Neuron (in vitro differentiated cells): ENCODE data around the gene PTPRK.

Experiments
- H2AFZ ChIP-seq: one replicate; pipeline ENCODE4 v1.6.1; 2013; ENCODE audit warnings: low read depth, mild to moderate bottlenecking, inconsistent platforms, low read length, moderate library complexity
- H3K27me3 ChIP-seq: one replicate; pipeline ENCODE4 v1.6.1; 2013; ENCODE audit warnings: low read length; ENCODE audit not compliant: insufficient read depth
- H3K36me3 ChIP-seq: one replicate; pipeline ENCODE4 v1.6.1; 2013; ENCODE audit warnings: low read length; ENCODE audit not compliant: insufficient read depth
- H3K4me1 ChIP-seq: one replicate; pipeline ENCODE4 v1.6.1; 2013; ENCODE audit warnings: low read length; ENCODE audit not compliant: insufficient read depth
- H3K4me3 ChIP-seq: 2 replicates; pipeline ENCODE4 v1.5.1; 2013; ENCODE audit warnings: mild to moderate bottlenecking, low read length, moderate library complexity
- H3K9me3 ChIP-seq: one replicate; pipeline ENCODE4 v1.6.1; 2013; ENCODE audit warnings: low read length

The PTPRK gene

DNA sequence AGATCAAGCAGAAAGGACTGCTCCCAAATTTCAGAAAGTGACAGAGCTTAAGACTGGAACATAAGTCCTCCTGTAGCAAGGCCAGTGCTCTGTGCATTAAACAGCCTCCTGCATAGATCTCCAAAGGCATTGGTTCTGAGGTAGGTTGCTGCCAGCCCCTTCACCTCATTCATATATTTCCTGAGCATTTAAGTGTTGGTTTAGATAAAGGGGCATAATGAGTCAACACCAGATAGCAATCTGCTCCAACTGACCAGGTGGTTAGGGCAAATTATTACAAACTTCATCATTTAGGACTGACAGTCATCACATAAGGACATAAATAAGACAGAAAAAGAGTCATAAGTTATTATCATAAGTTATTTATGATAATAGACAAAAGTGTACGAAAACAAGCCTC, 10.7 kb downstream of the PTPRK start:
- Histone ChIP-seq H3K9me3 (no peaks in the 10 kb centered on the region), H2AFZ (no peak overlapping the region), H3K36me3 (no peaks in the 10 kb centered on the region), H3K27me3 (no peaks in the 10 kb centered on the region), H3K4me1 (peaks cover 2% of the 10 kb centered on the region), H3K4me3 (no peak overlapping the region)

GRCh38 chr6:128508588-128509296, 11.7 kb downstream of the PTPRK start:
- H3K27me3 ChIP-seq, result no peaks in the 10 kb centered on the region
- H2AFZ ChIP-seq, result no peak overlapping the region
- no peaks in the 10 kb centered on the region for H3K9me3 ChIP-seq
- peaks cover 2% of the 10 kb centered on the region for H3K4me1 ChIP-seq
- H3K36me3 ChIP-seq, result no peaks in the 10 kb centered on the region
- no peak overlapping the region for H3K4me3 ChIP-seq

GRCh38 chr6:128507337-128508310, 12.8 kb downstream of the PTPRK start:
- no peak overlapping the region for H2AFZ ChIP-seq
- H3K36me3 ChIP-seq, result no peaks in the 10 kb centered on the region
- H3K4me1 ChIP-seq, result peaks cover 2% of the 10 kb centered on the region
- no peaks in the 10 kb centered on the region for H3K9me3 ChIP-seq
- no peaks in the 10 kb centered on the region for H3K27me3 ChIP-seq
- H3K4me3 ChIP-seq, result no peak overlapping the region

GRCh38 chr6:128505603-128506002, 14.8 kb downstream of the PTPRK start:
- Histone ChIP-seq H3K4me1 (peaks cover 2% of the 10 kb centered on the region), H3K4me3 (no peak overlapping the region), H3K9me3 (no peaks in the 10 kb centered on the region), H2AFZ (no peak overlapping the region), H3K27me3 (no peaks in the 10 kb centered on the region), H3K36me3 (peaks cover 2% of the 10 kb centered on the region)

DNA sequence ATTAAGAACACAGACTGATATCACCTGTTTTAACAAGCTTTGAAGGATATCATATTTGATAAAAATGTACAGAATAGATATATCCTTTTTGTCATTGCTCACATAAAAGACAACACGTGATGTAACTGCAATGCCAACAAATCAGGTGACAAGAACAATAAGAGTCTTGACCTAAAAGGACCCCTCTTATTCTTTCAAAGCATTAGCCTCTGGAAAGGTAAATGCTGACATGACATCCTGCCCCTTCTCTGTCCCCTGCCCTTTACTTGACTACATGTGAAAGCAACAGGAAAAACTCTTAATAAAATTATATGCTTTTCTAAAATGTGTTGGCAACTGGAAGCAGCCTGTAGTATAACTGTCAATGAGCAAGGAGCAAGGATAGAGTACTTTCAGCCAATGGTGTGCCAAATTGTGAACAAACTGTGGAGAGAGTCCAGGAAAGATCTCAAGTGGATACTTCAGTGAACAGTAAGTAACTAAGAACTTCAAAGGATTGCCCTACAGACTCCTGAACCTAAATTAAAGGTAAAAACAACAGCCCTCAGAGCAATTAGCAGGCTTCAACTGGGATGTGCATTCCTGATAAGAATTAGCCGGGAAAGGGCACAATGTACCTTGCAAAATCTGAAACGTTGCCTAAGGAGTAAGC, 16.3 kb downstream of the PTPRK start:
- Histone ChIP-seq H3K4me3 (no peak overlapping the region), H2AFZ (no peak overlapping the region), H3K4me1 (peaks cover 2% of the 10 kb centered on the region), H3K9me3 (no peaks in the 10 kb centered on the region), H3K27me3 (no peaks in the 10 kb centered on the region), H3K36me3 (peaks cover 5% of the 10 kb centered on the region)

DNA sequence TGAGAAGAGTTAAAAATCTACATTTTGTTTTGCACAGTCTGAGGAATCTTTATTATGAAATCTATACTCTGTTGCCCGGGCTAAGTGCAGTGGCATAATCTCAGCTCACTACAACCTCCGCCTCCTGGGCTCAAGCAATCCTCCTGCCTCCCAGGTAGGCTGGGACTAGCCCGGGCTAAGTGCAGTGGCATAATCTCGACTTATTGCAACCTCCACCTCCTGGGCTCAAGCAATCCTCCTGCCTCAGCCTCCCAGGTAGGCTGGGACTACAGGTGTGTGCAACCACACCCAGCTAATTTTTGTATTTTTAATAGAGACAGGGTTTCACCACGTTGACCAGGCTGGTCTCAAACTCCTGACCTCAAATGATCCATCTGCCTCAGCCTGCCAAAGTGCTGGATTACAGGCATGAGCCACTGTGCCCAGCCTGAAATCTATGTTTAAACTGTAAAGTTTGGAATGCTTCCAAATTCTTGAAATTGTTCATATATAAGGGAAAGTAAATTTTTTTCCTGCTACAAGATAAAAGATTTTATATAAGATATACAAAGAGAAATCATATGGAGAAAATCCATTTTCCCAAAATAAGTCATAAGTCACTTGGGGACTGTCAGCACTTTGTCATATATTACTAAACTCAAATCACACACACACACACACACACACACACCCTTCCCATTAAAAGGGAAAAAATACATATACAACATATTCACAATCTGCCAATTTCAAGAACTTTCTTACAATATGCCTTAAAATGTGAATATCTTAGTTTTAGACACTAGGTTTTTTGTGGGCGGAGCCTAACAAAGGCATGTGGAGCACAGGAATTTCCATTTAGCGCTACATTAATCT, 19.4 kb downstream of the PTPRK start:
- H3K36me3 ChIP-seq, result peaks cover 5% of the 10 kb centered on the region
- no peak overlapping the region for H2AFZ ChIP-seq
- H3K4me1 ChIP-seq, result peaks cover 5% of the 10 kb centered on the region
- H3K4me3 ChIP-seq, result no peak overlapping the region
- no peaks in the 10 kb centered on the region for H3K27me3 ChIP-seq
- H3K9me3 ChIP-seq, result no peaks in the 10 kb centered on the region

DNA sequence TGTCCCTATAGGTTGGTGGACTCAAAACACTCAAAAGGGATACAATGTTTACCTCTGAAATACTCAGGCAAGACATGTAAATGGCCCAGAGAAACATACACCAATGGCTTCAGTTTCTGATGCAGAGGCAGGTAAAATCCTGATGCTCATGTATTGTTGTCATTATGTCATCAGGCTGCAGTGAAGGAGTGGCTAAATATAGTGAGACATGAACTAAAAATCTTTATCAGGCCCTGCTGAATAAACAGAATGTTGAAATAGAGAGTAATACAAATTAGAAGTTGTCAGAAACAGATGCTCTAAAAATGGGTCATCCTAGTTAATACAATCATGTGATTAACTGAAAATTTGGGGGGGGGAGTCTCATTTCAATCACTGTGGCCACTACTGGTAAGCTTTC, 20.4 kb downstream of the PTPRK start:
- Histone ChIP-seq H3K27me3 (no peaks in the 10 kb centered on the region), H2AFZ (no peak overlapping the region), H3K9me3 (no peaks in the 10 kb centered on the region), H3K4me3 (no peak overlapping the region), H3K36me3 (peaks cover 5% of the 10 kb centered on the region), H3K4me1 (peaks cover 4% of the 10 kb centered on the region)

DNA sequence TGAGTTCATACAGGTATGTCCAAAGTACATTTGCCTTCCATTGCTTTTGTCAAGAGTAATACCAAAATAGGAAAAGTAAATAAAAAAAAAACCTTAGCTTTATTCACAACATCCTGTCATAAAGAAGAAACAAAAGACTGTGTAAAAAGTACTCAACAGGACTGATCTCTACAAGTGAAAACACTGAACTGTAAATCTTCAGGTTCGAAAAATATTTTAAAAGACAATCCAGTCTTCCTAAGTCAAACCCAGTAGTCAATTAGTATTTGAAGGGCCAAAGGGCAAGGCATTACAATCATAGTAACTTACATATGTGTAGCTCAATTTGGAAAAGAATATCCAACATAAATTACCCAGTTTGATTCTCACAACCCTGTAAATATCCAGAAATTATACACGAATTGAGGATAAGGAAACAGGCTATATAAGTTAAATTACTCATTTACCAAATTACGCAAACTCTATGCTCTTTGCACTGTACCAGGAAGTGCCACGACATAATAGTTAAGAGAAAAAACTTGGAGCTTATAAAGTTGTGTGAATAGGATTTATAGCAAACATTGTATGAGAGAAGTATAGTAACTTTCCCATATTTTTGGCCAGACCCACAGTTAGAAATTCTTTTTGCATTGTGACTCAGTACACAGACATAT, 21.2 kb downstream of the PTPRK start:
- no peaks in the 10 kb centered on the region for H3K27me3 ChIP-seq
- H2AFZ ChIP-seq, result no peak overlapping the region
- no peak overlapping the region for H3K4me3 ChIP-seq
- H3K36me3 ChIP-seq, result peaks cover 5% of the 10 kb centered on the region
- peaks cover 9% of the 10 kb centered on the region for H3K4me1 ChIP-seq
- H3K9me3 ChIP-seq, result no peaks in the 10 kb centered on the region

DNA sequence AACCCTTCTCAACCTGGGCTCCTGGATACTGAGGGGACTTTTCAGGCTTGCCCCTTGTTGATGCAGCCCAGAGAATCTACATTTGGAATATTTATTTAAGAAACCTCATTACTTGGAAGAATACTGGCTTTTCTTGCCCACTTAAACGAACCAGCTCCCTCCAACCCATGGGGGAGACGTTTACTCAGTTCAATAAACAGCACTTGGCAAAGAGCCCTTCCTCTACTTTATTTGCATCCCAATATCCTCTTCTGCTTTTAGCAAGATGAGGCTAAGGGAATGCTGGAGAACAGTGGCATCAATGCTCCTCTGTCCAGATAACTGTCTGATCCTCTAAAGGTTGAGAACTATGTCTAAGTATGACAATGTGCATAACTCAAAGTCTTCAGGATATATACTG, 22.2 kb downstream of the PTPRK start:
- Histone ChIP-seq H3K27me3 (no peaks in the 10 kb centered on the region), H3K4me1 (peaks cover 9% of the 10 kb centered on the region), H3K4me3 (no peak overlapping the region), H3K36me3 (peaks cover 5% of the 10 kb centered on the region), H3K9me3 (no peaks in the 10 kb centered on the region), H2AFZ (no peak overlapping the region)

- Histone ChIP-seq H3K4me1 (peaks cover 17% of the 10 kb centered on the region), H3K27me3 (no peaks in the 10 kb centered on the region), H3K36me3 (peaks cover 3% of the 10 kb centered on the region), H2AFZ (no peak overlapping the region), H3K4me3 (no peak overlapping the region), H3K9me3 (no peaks in the 10 kb centered on the region)
These were observed 24.7 kb downstream of the PTPRK start for GRCh38 chr6:128495536-128496333.

DNA sequence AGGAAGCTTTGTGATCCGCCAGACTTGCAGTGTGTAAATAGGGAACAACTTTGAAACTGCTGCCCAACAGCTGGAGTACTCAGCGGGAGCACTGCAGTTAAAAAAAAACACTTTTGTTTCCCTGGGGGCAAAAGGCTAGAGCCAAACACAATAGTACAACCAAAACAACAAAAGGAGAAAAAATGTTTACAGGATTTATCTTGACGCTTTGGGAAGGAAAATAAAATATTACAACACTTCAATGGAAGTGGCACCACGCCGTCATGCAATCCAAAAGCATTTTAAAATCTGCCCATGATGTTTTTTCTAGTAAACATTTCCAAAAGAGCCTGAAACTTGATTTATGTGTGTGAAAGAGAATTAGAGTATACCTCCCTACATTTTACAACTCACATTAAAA, 26.0 kb downstream of the PTPRK start:
- Histone ChIP-seq H3K4me1 (peaks cover 17% of the 10 kb centered on the region), H3K27me3 (no peaks in the 10 kb centered on the region), H2AFZ (no peak overlapping the region), H3K36me3 (no peaks in the 10 kb centered on the region), H3K4me3 (no peak overlapping the region), H3K9me3 (no peaks in the 10 kb centered on the region)
